SK-N-SH (cell line): ENCODE results near the gene UBALD1. TPM values are rescaled to one million over a fixed set of nuclear protein-coding genes. Genes with fewer than 3 reads are reported as not detected.

Experiments used
- CTCF ChIA-PET: fragments of 300-600, 350-600 bp; formaldehyde crosslinking; extraction: SDS; loops from one replicate; lab custom pipeline; 2021; lab: Yijun Ruan, JAX
- POLR2A ChIA-PET: fragments of 350-600 bp; sonication (Branson Sonifier 250); formaldehyde crosslinking; extraction: SDS; loops from one replicate; lab custom pipeline; 2020; ENCODE audit warnings: antibody characterized with exemption, inconsistent platforms; lab: Yijun Ruan, JAX
- DNase-seq: peaks from one replicate; pipeline ENCODE4 v3.0.0; 2012
- H2AFZ ChIP-seq: fragments of 200-600 bp; sonication (generic); 2 replicates; pipeline ENCODE4 v1.8.1; 2016; ENCODE audit warnings: antibody characterized with exemption, mild to moderate bottlenecking, low read depth
- H3F3A ChIP-seq: fragments of 200-600 bp; sonication (generic); replicated peaks from 2 replicates; pipeline ENCODE3; 2016; ENCODE audit warnings: antibody characterized with exemption, mild to moderate bottlenecking; ENCODE audit not compliant: insufficient read depth
- H3K27ac ChIP-seq, 2 experiments: fragments of 200-500 bp in 1 of 2; fragments of 200-600 bp in 1 of 2; sonication (Bioruptor generic) in 1 of 2; sonication (generic), shearing (Covaris generic) in 1 of 2; 2 replicates each; pipeline versions ENCODE4 v1.5.1 to v1.6.1; 2014 to 2016; ENCODE audit warnings: low read depth in 2 of 2, inconsistent platforms in 1 of 2, low read length in 1 of 2, mild to moderate bottlenecking in 1 of 2, mixed read lengths in 1 of 2
- H3K27me3 ChIP-seq: fragments of 200-600 bp; sonication (generic), shearing (Covaris generic); 2 replicates; pipeline ENCODE4 v1.6.1; 2016; ENCODE audit warnings: mixed run types; ENCODE audit not compliant: insufficient read depth
- H3K36me3 ChIP-seq, 2 experiments: fragments of 200-500 bp in 1 of 2; fragments of 200-600 bp in 1 of 2; sonication (Bioruptor generic) in 1 of 2; sonication (generic) in 1 of 2; replicated peaks in 1 of 2; 2 replicates each; pipeline versions ENCODE3 to v1.5.1; 2014 to 2016; ENCODE audit warnings: low read length in 1 of 2, mild to moderate bottlenecking in 1 of 2; ENCODE audit not compliant: insufficient read depth in 2 of 2, control insufficient read depth in 1 of 2
- H3K4me1 ChIP-seq, 2 experiments: fragments of 200-500 bp in 1 of 2; fragments of 200-600 bp in 1 of 2; sonication (Bioruptor generic) in 1 of 2; sonication (generic), shearing (Covaris generic) in 1 of 2; 2 replicates each; pipeline versions ENCODE4 v1.5.1 to v1.6.1; 2014 to 2016; ENCODE audit warnings: low read depth in 1 of 2, low read length in 1 of 2, mixed run types in 1 of 2; ENCODE audit not compliant: insufficient read depth in 2 of 2, control insufficient read depth in 1 of 2
- H3K4me2 ChIP-seq: fragments of 200-600 bp; sonication (generic), shearing (Covaris generic); 2 replicates; pipeline ENCODE4 v1.6.1; 2017; ENCODE audit warnings: mixed run types
- H3K4me3 ChIP-seq, 2 experiments: fragments of 200-500 bp in 1 of 2; fragments of 200-600 bp in 1 of 2; sonication (Bioruptor generic) in 1 of 2; sonication (generic), shearing (Covaris generic) in 1 of 2; 2 replicates each; pipeline versions ENCODE4 v1.5.1 to v1.8.1; 2014 to 2016; ENCODE audit warnings: low read depth in 2 of 2, inconsistent platforms in 1 of 2, low read length in 1 of 2, mild to moderate bottlenecking in 1 of 2, mixed read lengths in 1 of 2, moderate library complexity in 1 of 2
- H3K79me2 ChIP-seq: fragments of 200-600 bp; sonication (generic); 2 replicates; pipeline ENCODE4 v1.8.1; 2017; ENCODE audit warnings: mild to moderate bottlenecking; ENCODE audit not compliant: insufficient read depth
- H3K9ac ChIP-seq: fragments of 200-600 bp; sonication (generic); 2 replicates; pipeline ENCODE4 v1.6.1; 2017; ENCODE audit warnings: mixed run types
- H3K9me2 ChIP-seq: fragments of 200-600 bp; sonication (generic); 2 replicates; pipeline ENCODE4 v1.6.1; 2017; ENCODE audit warnings: mixed run types
- H3K9me3 ChIP-seq: fragments of 200-600 bp; sonication (generic); 2 replicates; pipeline ENCODE4 v1.6.1; 2017; ENCODE audit warnings: mixed run types, mild to moderate bottlenecking, moderate library complexity
- H4K20me1 ChIP-seq: fragments of 200-600 bp; sonication (generic); 2 replicates; pipeline ENCODE4 v1.6.1; 2017; ENCODE audit warnings: mild to moderate bottlenecking, mixed run types; ENCODE audit not compliant: insufficient read depth
- CHD2 ChIP-seq: fragments of 150-350 bp; IDR thresholded peaks from 2 replicates; pipeline ENCODE4 v1.6.1; 2018; ENCODE audit warnings: low read length; ENCODE audit not compliant: partially characterized antibody
- ELF1 ChIP-seq: IDR thresholded peaks from 2 replicates; pipeline ENCODE4 v1.4.0; 2012
- EZH2phosphoT487 ChIP-seq: fragments of 200-600 bp; sonication (generic); IDR thresholded peaks from 2 replicates; pipeline ENCODE4 v1.6.1; 2017; ENCODE audit warnings: low read depth, mixed run types, mild to moderate bottlenecking, antibody characterized with exemption, moderate library complexity, borderline replicate concordance
- FOSL2 ChIP-seq: IDR thresholded peaks from 2 replicates; pipeline ENCODE4 v1.4.0; 2012; ENCODE audit warnings: low read depth, mild to moderate bottlenecking, moderate library complexity, borderline replicate concordance
- FOXM1 ChIP-seq: IDR thresholded peaks from 2 replicates; pipeline ENCODE4 v1.4.0; 2012; ENCODE audit warnings: low read depth, mild to moderate bottlenecking
- MEF2A ChIP-seq: IDR thresholded peaks from 2 replicates; pipeline ENCODE4 v1.4.0; 2012; ENCODE audit warnings: low read depth, borderline replicate concordance
- MXI1 ChIP-seq: IDR thresholded peaks from 2 replicates; pipeline ENCODE4 v1.6.1; 2012; ENCODE audit warnings: mild to moderate bottlenecking, low read depth, low read length, improper control_type of control experiment
- NFIC ChIP-seq: IDR thresholded peaks from 2 replicates; pipeline ENCODE4 v1.4.0; 2012; ENCODE audit warnings: borderline replicate concordance
- POLR2AphosphoS5 ChIP-seq: IDR thresholded peaks from 2 replicates; pipeline ENCODE4 v1.6.1; 2012; ENCODE audit warnings: low read depth, low read length
- RAD21 ChIP-seq: IDR thresholded peaks from 2 replicates; pipeline ENCODE4 v1.6.1; 2012; ENCODE audit warnings: mild to moderate bottlenecking, low read length
- RXRA ChIP-seq: IDR thresholded peaks from 2 replicates; pipeline ENCODE4 v1.4.0; 2012; ENCODE audit warnings: low read depth, mild to moderate bottlenecking, borderline replicate concordance
- SMC3 ChIP-seq: IDR thresholded peaks from 2 replicates; pipeline ENCODE4 v1.6.1; 2012; ENCODE audit warnings: low read depth, low read length, improper control_type of control experiment
- TCF12 ChIP-seq: IDR thresholded peaks from 2 replicates; pipeline ENCODE4 v1.4.0; 2012
- YY1 ChIP-seq: IDR thresholded peaks from 2 replicates; pipeline ENCODE4 v1.4.0; 2012; ENCODE audit warnings: low read depth, mild to moderate bottlenecking
- WGBS: methylation state at CpG from one replicate; pipeline ENCODE4 v1.1.6; 2017; ENCODE audit warnings: low lambda C conversion rate; 5-methylcytosine and 5-hydroxymethylcytosine counted together
- polyA plus RNA-seq, 3 experiments: library from polyadenylated mRNA; depleted of rRNA; stranded (reverse); fragments of >200 nt; gene quantifications; 2 replicates each; pipeline ENCODE4 v1.2.3, GENCODE V29; 2012
- TF ChIP-seq, protein P1 (sequence below): IDR thresholded peaks from 2 replicates; pipeline ENCODE4 v1.6.1; 2012; ENCODE audit warnings: mild to moderate bottlenecking, low read depth, low read length, moderate library complexity
- TF ChIP-seq, protein P2 (sequence below): IDR thresholded peaks from 2 replicates; pipeline ENCODE4 v1.4.0; 2012; ENCODE audit warnings: low read depth
- TF ChIP-seq, protein P3 (sequence below): IDR thresholded peaks from 2 replicates; pipeline ENCODE4 v1.4.0; 2012; ENCODE audit warnings: low read depth, borderline replicate concordance
- TF ChIP-seq, protein P4 (sequence below): IDR thresholded peaks from 2 replicates; pipeline ENCODE4 v1.4.0; 2012; ENCODE audit warnings: low read depth, borderline replicate concordance
- TF ChIP-seq, protein P5 (sequence below): fragments of 150-350 bp; IDR thresholded peaks from 2 replicates; pipeline ENCODE4 v1.6.1; 2016; ENCODE audit warnings: mild to moderate bottlenecking, low read depth, low read length
- TF ChIP-seq, protein P6 (sequence below): fragments of 200-600 bp; sonication (generic); IDR thresholded peaks from 2 replicates; pipeline ENCODE4 v1.6.1; 2017; ENCODE audit warnings: antibody characterized with exemption, mild to moderate bottlenecking, moderate library complexity

UBALD1 gene
- polyA plus RNA-seq, 1 of the 3 experiments (the other 2 are of a cell fraction) = 16.7 TPM

DNA sequence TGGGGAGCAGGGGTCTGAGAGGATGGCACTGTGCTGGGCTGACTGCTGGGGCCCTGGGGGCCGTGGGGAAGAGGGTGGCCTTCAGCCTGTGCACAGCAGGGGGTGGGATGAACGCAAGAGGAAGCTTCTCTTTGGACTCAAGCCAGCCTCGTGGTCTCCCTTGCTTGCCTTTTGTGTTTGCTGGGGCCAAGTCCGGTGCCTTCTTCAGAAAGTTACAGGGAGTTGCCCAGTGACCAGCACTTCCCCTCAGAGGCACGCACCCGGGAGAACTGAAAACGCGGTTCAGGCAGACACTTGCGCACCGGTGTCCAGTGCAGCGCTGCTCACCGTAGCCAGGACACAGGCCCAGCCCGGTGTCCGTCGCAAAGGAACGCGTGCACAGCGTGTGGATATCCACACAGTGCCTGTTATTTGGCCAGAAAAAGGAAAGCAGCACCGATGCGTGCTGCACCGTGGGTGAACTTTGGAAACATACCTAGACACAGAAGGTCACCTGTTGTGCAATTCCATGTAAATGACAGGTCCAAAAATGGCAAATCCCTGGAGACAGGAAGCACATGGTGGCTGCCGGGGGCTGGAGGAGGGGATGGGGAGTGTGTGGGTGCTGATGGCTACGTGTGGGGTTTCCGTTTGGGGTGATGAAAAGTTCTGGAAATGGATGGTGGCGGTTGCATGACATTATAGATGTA is 49.2 kb upstream of the UBALD1 start:
- CTCF ChIA-PET = no interaction called here
- no peaks in the 10 kb centered on the region for H3K27me3 ChIP-seq
- DNase-seq = no peak
- no peak overlapping the region for H2AFZ ChIP-seq
- no peak overlapping the region for H3K4me3 ChIP-seq
- POLR2A ChIA-PET = no interaction called here
- no peaks in the 10 kb centered on the region for H3K79me2 ChIP-seq
- H3K9me2 ChIP-seq = no peaks in the 10 kb centered on the region
- no peaks in the 10 kb centered on the region for H3F3A ChIP-seq
- no peaks in the 10 kb centered on the region for H3K9me3 ChIP-seq
- WGBS = 86% methylated on average over 11 of the region's 25 CpGs
- H3K36me3 ChIP-seq = peaks cover 6 to 25% of the 10 kb centered on the region in 2 experiments
- no peaks in the 10 kb centered on the region for H3K4me1 ChIP-seq
- H3K27ac ChIP-seq = no peak overlapping the region
- H4K20me1 ChIP-seq = peaks cover 4% of the 10 kb centered on the region; the same call in 1 of the 2 replicates
- H3K4me2 ChIP-seq = no peak overlapping the region
- TF ChIP-seq MXI1 (no peak), EZH2phosphoT487 (no peak), RXRA (no peak), ELF1 (no peak), SMC3 (no peak), TCF12 (no peak), RAD21 (no peak), MEF2A (no peak)
- TF ChIP-seq, protein P1, sequence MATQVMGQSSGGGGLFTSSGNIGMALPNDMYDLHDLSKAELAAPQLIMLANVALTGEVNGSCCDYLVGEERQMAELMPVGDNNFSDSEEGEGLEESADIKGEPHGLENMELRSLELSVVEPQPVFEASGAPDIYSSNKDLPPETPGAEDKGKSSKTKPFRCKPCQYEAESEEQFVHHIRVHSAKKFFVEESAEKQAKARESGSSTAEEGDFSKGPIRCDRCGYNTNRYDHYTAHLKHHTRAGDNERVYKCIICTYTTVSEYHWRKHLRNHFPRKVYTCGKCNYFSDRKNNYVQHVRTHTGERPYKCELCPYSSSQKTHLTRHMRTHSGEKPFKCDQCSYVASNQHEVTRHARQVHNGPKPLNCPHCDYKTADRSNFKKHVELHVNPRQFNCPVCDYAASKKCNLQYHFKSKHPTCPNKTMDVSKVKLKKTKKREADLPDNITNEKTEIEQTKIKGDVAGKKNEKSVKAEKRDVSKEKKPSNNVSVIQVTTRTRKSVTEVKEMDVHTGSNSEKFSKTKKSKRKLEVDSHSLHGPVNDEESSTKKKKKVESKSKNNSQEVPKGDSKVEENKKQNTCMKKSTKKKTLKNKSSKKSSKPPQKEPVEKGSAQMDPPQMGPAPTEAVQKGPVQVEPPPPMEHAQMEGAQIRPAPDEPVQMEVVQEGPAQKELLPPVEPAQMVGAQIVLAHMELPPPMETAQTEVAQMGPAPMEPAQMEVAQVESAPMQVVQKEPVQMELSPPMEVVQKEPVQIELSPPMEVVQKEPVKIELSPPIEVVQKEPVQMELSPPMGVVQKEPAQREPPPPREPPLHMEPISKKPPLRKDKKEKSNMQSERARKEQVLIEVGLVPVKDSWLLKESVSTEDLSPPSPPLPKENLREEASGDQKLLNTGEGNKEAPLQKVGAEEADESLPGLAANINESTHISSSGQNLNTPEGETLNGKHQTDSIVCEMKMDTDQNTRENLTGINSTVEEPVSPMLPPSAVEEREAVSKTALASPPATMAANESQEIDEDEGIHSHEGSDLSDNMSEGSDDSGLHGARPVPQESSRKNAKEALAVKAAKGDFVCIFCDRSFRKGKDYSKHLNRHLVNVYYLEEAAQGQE = no peak
- TF ChIP-seq, protein P2, sequence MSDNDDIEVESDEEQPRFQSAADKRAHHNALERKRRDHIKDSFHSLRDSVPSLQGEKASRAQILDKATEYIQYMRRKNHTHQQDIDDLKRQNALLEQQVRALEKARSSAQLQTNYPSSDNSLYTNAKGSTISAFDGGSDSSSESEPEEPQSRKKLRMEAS = no peak
- TF ChIP-seq, protein P3, sequence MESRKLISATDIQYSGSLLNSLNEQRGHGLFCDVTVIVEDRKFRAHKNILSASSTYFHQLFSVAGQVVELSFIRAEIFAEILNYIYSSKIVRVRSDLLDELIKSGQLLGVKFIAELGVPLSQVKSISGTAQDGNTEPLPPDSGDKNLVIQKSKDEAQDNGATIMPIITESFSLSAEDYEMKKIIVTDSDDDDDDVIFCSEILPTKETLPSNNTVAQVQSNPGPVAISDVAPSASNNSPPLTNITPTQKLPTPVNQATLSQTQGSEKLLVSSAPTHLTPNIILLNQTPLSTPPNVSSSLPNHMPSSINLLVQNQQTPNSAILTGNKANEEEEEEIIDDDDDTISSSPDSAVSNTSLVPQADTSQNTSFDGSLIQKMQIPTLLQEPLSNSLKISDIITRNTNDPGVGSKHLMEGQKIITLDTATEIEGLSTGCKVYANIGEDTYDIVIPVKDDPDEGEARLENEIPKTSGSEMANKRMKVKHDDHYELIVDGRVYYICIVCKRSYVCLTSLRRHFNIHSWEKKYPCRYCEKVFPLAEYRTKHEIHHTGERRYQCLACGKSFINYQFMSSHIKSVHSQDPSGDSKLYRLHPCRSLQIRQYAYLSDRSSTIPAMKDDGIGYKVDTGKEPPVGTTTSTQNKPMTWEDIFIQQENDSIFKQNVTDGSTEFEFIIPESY = no peak
- H3K9ac ChIP-seq = no peak overlapping the region

DNA sequence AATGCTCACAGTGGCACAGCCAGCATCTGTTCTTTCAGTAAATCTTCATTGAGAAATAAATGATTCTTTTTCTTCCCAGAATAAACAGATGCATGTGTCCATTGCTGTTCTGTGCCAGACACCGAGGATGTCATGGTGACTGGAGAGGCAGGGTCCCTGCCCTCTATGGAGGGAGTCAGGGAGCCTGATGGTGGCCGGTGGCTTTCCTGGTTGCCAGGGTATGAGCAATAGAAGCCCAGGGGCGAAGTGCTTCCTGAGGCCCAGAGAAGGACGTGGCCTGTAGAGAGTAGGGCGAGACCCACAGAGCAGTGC is 48.7 kb upstream of the UBALD1 start:
- Histone ChIP-seq H3K4me1 (no peaks in the 10 kb centered on the region), H3K9me3 (no peaks in the 10 kb centered on the region), H3K36me3 (peaks cover 3 to 26% of the 10 kb centered on the region in 2 experiments), H3K4me3 (no peak overlapping the region), H3K79me2 (no peaks in the 10 kb centered on the region), H2AFZ (no peak overlapping the region), H3F3A (no peaks in the 10 kb centered on the region), H3K9ac (no peak overlapping the region), H3K4me2 (no peak overlapping the region), H3K27me3 (no peaks in the 10 kb centered on the region), H3K27ac (no peak overlapping the region), H3K9me2 (no peaks in the 10 kb centered on the region), H4K20me1 (peaks cover 4% of the 10 kb centered on the region; the same call in 1 of the 2 replicates)
- CTCF ChIA-PET = no interaction called here
- DNase-seq = no peak
- 93% methylated on average over 5 of the region's 5 CpGs for WGBS
- POLR2A ChIA-PET = no interaction called here
- TF ChIP-seq NFIC (no peak), FOXM1 (no peak), CHD2 (no peak), SMC3 (no peak), FOSL2 (no peak), YY1 (no peak), POLR2AphosphoS5 (no peak)
- TF ChIP-seq, protein P4, sequence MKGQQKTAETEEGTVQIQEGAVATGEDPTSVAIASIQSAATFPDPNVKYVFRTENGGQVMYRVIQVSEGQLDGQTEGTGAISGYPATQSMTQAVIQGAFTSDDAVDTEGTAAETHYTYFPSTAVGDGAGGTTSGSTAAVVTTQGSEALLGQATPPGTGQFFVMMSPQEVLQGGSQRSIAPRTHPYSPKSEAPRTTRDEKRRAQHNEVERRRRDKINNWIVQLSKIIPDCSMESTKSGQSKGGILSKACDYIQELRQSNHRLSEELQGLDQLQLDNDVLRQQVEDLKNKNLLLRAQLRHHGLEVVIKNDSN = no peak
- TF ChIP-seq, protein P5, sequence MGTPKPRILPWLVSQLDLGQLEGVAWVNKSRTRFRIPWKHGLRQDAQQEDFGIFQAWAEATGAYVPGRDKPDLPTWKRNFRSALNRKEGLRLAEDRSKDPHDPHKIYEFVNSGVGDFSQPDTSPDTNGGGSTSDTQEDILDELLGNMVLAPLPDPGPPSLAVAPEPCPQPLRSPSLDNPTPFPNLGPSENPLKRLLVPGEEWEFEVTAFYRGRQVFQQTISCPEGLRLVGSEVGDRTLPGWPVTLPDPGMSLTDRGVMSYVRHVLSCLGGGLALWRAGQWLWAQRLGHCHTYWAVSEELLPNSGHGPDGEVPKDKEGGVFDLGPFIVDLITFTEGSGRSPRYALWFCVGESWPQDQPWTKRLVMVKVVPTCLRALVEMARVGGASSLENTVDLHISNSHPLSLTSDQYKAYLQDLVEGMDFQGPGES = no peak
- TF ChIP-seq, protein P6, sequence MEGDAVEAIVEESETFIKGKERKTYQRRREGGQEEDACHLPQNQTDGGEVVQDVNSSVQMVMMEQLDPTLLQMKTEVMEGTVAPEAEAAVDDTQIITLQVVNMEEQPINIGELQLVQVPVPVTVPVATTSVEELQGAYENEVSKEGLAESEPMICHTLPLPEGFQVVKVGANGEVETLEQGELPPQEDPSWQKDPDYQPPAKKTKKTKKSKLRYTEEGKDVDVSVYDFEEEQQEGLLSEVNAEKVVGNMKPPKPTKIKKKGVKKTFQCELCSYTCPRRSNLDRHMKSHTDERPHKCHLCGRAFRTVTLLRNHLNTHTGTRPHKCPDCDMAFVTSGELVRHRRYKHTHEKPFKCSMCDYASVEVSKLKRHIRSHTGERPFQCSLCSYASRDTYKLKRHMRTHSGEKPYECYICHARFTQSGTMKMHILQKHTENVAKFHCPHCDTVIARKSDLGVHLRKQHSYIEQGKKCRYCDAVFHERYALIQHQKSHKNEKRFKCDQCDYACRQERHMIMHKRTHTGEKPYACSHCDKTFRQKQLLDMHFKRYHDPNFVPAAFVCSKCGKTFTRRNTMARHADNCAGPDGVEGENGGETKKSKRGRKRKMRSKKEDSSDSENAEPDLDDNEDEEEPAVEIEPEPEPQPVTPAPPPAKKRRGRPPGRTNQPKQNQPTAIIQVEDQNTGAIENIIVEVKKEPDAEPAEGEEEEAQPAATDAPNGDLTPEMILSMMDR = no peak
